NCI-H128 (cell line): ENCODE measurements around the gene SEMG1.

Source experiments
- DNase-seq: peaks from one replicate; lab custom pipeline; 2025; ENCODE audit not compliant: unreplicated experiment; lab: John Stamatoyannopoulos, UW

The SEMG1 gene

GRCh38 chr20:45206725-45207124 lies at the start of gene SEMG1:
Gene SEMG1 (plus strand): TSS chr20:45207033. CDS start chr20:45207054, 21 bp downstream.
- no peak for DNase-seq

GRCh38 chr20:45157962-45158361 lies 48.9 kb upstream of the SEMG1 start:
- no peak for DNase-seq

- no peak for DNase-seq
Observed at GRCh38 chr20:45163083-45163803, 43.6 kb upstream of the SEMG1 start.

GRCh38 chr20:45164906-45165305 lies 41.9 kb upstream of the SEMG1 start:
- DNase-seq = no peak

GRCh38 chr20:45173522-45173921 lies 33.3 kb upstream of the SEMG1 start:
- no peak for DNase-seq

- no peak for DNase-seq
Observed at GRCh38 chr20:45174434-45175364, 32.1 kb upstream of the SEMG1 start, which contains the start of gene PI3. Gene PI3 (plus strand): TSS chr20:45174902. CDS start chr20:45174923, 21 bp downstream.

- DNase-seq = no peak
Observed at GRCh38 chr20:45176526-45177267, 30.1 kb upstream of the SEMG1 start.

GRCh38 chr20:45179166-45179565 lies 27.7 kb upstream of the SEMG1 start:
- no peak for DNase-seq

GRCh38 chr20:45181639-45182038 lies 25.2 kb upstream of the SEMG1 start:
- DNase-seq = no peak

- no peak for DNase-seq
Observed at GRCh38 chr20:45183084-45183483, 23.7 kb upstream of the SEMG1 start.

GRCh38 chr20:45187693-45188092 lies 19.1 kb upstream of the SEMG1 start:
- no peak for DNase-seq

- no peak for DNase-seq
Observed at GRCh38 chr20:45189067-45189609, 17.7 kb upstream of the SEMG1 start.

- DNase-seq = no peak
Observed at GRCh38 chr20:45189861-45190260, 17.0 kb upstream of the SEMG1 start.

- DNase-seq = no peak
Observed at GRCh38 chr20:45191926-45192325, 14.9 kb upstream of the SEMG1 start.

- DNase-seq = no peak
Observed at GRCh38 chr20:45193331-45193730, 13.5 kb upstream of the SEMG1 start.

GRCh38 chr20:45209924-45210323 lies 3.1 kb downstream of the SEMG1 start:
- DNase-seq = no peak

- no peak for DNase-seq
Observed at GRCh38 chr20:45211569-45212474, 5.0 kb downstream of the SEMG1 start.

- DNase-seq = no peak
Observed at GRCh38 chr20:45212836-45213235, 6.0 kb downstream of the SEMG1 start.

GRCh38 chr20:45218124-45218523 lies 11.3 kb downstream of the SEMG1 start:
- no peak for DNase-seq

- no peak for DNase-seq
Observed at GRCh38 chr20:45218636-45219035, 11.8 kb downstream of the SEMG1 start.
